GM19043 (cell line): Measurements from ENCODE around the gene TXNL1.

ENCODE experiments used
- ATAC-seq: cut with Tn5 transposase; IDR thresholded peaks from one replicate; pipeline ENCODE4 v1.9.1; 2021; ENCODE audit warnings: low read depth; ENCODE audit not compliant: unreplicated experiment

The TXNL1 gene

DNA sequence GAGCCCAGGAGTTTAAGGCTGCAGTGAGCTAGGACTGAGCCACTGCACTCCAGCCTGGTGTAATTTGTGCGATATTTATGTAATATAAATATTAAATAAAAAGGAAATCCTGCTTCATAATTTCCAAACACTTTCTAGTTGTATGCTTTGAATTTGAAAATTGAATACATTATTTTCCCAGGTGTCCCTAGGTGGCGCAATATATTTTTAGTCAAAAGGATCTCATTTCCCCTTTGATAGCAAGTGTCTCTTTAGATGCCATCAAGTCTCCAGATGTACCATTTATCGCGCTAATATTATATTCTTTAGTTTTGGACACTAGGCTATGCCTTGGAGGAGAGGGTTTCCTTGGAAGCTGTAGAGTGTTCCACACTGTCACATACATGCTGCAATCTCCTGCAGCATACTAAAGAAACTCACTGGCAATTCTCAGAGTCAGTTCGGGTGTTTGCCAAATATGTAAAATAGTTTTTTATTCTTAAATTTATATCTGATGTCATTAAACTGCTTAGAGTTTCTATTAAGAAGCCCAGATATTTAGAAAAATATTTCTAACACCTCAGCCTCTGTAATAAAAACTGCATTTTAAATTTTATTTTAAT lies 7.1 kb upstream of the TXNL1 start:
- no peak for ATAC-seq

GRCh38 chr18:56643381-56643780 lies 5.0 kb upstream of the TXNL1 start:
- no peak for ATAC-seq

DNA sequence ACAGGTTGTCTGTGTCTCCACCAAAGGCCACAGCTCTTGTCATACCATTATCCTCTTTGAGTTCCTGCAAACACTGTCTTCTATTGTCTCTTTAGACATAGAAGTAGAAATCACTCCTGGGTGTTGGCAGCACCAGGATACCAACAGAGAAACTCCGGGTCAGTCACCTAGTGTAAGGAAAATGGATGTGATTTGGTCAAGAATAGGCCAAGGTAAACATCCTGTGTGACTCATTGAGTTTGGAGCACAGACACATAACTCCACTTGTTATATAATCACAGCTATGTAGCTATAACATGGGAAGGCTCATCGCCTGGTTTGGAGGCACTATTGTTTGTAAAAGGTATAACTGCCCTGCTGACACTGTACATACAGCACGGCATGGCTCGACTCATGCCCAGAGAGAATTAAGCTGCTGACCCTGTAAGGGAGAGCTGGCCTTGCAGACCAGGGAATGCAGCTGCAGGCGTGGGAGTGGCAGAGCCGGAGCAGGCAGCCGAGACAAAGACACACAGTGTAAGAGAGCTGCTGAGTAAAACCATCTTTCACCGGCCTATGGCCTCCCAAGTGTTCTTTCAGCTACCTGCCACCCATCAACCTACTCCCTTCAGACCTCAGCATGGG lies 3.4 kb upstream of the TXNL1 start:
- ATAC-seq, result no peak

GRCh38 chr18:56639571-56639970 lies 1.2 kb upstream of the TXNL1 start:
- ATAC-seq, result no peak

DNA sequence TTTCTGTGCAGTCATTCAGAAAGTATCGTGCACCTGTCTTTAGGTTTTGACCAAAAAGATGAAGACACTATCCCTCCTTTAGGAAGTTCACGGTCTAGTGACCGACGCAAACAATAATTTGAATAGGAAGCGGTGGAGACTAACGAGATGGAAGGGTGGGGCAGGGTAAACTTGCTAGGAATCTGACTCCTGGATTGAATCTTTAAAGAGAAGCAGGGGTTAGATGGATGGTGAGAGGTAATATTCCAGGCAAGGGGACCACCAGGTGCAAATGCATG lies 651 bp upstream of the TXNL1 start:
- ATAC-seq, result no peak

DNA sequence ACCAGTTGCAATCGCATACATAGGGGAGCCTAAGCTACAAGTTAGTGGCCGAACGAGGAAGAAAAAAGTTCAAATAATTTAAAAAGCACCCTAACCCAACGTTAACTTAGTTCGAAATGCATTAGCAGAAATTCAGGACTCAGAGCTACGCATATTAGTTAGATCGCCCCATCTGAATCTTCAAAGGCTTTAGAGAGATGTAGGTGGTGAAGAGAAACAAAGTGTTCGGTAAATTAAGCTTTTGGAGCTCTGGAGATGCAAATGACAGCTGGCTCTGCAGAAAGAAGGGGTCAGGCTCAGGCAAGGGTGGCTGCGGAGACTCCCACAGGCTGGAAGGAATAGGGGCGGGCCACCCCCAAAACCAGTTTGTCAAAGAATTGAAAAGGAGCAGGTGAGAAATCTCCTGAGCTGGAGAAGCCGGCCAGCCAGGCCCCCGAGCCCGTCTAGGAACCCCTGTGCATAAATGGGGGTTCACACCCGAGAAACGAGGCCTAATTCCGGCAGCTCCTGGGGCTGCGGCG lies 621 bp downstream of the TXNL1 start:
- ATAC-seq, result peak; percentile 7

DNA sequence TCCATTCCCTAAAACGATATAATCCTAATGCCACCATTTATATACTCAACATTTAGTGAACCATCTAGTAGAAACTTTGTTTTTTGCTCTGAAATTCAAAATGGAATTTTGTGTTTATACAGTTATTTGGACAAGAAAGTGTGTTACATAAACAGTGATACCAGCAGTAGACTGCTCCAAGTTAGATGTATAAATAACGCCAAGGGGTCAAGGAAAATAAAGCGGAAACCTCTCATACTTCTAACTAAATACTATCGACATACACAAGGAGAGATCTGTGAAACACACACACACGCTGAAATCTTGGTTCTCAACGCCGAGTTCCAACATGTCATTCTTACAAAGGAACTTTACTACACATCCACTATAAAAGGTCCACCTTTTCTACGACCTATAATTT lies 1.2 kb downstream of the TXNL1 start:
- no peak for ATAC-seq

DNA sequence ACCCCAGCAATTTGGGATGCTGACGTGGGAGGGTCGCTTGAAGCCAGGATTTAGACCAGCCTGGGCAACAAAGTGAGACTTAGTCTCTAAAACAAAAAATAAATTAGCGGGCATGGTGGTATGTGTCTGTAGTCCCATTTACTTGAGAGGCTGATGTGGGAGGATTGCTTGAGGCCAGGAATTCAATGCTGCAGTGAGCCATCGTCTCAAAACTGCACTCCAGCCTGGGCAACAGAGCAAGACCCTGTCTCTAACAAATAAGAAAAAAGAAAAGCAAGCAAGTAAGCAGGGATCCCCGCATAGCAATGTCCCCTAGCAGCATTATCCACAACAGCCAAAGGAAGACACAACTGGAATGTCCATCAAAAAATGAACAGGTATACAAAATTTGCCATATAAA lies 3.4 kb downstream of the TXNL1 start:
- ATAC-seq, result no peak

- no peak for ATAC-seq
These were observed 6.0 kb downstream of the TXNL1 start for GRCh38 chr18:56632070-56633022.

GRCh38 chr18:56627991-56628390 lies 10.4 kb downstream of the TXNL1 start:
- no peak for ATAC-seq

- peak; percentile 45 for ATAC-seq
These were observed 22.5 kb downstream of the TXNL1 start for GRCh38 chr18:56615738-56616520.

DNA sequence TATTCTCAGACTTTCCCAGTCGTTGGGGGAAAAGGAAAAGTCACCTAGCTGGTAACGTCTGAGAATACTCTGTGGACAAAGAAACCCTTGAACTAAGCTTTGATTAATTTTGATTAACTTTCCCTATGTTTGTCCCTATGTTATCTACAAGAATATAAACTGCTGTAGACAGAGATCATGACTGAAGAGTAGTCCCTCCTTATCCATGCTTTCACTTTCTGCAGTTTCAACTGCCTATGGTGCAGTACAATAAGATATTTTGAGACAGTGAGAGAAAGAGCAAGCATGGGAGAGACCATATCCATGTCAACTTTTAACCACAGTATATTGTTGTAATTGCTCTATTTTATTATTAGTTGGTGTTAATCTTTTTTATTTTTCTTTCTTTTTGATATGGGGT lies 31.8 kb downstream of the TXNL1 start:
- no peak for ATAC-seq

DNA sequence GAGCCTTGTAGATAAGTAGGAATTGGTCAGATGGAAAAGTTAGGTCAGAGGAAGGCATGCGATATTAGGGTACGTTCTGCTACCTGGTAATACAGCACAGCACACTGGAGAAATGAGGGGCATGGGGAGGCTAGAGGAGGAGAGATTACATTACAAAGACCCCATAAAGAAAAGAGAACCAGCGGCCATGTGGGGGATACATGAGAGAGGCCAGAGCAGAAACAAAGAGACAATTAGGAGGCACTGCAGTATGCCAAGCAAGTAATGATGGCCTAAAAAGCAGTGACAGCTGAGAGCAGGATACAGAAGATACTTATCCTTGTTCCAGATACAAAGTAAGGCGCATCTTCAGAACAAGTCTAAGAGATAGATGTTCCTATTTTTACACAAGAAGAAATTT lies 40.0 kb downstream of the TXNL1 start:
- ATAC-seq, result no peak

- ATAC-seq, result no peak
These were observed 44.5 kb downstream of the TXNL1 start for GRCh38 chr18:56593906-56594305.

- no peak for ATAC-seq
These were observed 58.4 kb downstream of the TXNL1 start for GRCh38 chr18:56580026-56580425.

- no peak for ATAC-seq
These were observed 58.9 kb downstream of the TXNL1 start for GRCh38 chr18:56579451-56579850.

DNA sequence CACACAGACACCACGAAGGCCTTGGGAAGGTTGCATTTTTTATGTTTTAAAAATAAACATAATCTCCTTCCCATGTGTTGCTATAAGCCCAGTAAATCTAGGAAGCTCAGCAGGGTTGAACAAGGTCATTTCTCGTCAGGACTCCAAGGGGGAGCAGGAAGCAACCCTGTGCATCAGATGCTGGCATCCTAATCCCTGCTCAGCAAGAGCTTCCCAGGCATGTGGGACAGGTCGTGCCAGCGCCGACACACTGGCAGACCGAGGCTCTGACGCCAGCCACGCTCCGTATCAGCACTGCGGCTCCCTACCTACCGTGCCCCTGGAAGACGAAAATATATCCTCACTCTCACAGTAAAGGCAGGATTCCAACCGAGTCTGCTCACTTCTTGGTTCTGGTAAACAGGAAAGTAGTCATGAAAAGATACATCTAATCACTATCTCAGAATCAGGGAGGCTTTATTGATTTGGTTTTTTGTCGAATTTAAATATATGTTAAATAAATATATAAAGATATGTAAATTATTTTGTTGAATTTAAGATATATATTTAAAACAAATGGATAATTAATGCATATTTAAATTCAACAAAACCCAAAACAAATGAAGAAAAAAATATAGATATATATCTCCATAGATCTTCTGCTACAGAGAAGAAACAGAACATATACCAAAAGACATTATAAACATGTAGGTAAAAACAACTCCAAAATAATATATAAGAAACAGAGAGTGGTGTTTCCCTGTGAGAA lies 61.4 kb downstream of the TXNL1 start:
- ATAC-seq, result no peak

GRCh38 chr18:56575819-56576663 lies 62.4 kb downstream of the TXNL1 start:
- ATAC-seq, result peak; percentile 57

DNA sequence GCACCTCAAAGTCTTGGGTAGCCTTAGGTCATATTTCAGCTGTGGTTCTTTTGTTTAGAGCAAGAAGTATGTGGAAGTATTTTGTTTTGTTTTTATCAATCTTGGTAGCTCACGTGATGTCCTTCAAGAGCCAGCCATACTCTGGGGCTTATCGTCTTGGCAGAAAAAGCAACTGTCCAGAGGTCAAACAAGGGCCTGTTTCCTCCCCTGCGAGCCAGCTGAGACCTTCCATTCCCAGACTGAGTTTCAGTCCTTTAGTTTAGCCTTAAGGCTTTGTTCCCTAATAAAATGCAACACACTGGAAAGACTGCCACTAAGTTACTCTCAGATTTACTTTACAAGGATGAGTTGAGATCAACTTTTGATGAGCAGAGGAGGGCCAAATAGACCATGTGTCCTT lies 63.5 kb downstream of the TXNL1 start:
- ATAC-seq, result no peak
